Measurements from ENCODE around the gene FNDC11.

FNDC11 gene

DNA sequence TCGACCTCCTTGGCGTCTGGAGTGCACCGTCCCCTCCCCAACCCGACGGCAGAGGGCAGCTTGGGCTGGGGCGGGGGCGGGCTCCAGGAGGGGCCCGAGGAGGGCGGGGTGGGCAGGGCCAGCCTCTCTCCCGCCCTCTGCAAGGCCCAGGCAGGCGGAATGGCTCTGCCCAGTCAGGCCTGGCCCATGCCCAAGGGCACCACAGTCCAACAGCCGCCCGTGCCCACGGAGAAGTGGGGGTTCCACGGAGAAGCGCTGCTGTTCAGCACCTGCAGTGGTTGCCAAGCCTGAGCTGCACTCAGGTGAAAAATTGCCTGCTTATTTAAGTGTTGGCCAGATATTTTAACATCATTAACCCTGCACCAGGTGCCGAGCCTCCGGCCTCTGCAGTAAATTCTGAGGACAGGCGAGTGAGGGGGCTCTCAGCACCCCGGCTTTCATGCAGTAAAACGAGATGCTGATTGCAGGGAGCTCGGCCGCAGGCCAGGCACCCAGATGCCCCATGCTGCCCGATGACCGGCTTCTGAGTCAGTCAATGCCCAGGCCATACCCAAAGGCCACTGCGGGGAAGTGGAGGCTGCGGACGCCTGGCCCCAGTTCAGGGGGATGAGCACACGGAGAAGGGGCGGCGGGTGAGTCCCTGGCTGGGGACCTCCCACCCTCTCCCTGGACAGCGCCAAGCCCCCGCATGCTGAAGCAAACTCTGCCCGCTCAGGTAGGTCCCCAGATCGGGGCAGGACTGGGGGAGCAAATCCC is 6.1 kb upstream of the FNDC11 start, which contains the start of gene SRMS:
TSS of gene SRMS (minus strand) at position 25 of the 756 bp plus-strand sequence. CDS start 286 bp downstream, outside the sequence.
- H3K27me3 Mint-ChIP-seq = peaks cover 79% of the 10 kb centered on the region
- no peak within 1 kb of the TSS for H3K27ac Mint-ChIP-seq
- no peak within 1 kb of the TSS for H3K4me3 Mint-ChIP-seq
- CTCF ChIA-PET = no interaction called here
- peaks cover 13% of the 10 kb centered on the region for H3K4me1 Mint-ChIP-seq
- no peak for DNase-seq
- no peaks in the 10 kb centered on the region for H3K9me3 Mint-ChIP-seq
- H3K36me3 Mint-ChIP-seq = no peaks in the 10 kb centered on the region

DNA sequence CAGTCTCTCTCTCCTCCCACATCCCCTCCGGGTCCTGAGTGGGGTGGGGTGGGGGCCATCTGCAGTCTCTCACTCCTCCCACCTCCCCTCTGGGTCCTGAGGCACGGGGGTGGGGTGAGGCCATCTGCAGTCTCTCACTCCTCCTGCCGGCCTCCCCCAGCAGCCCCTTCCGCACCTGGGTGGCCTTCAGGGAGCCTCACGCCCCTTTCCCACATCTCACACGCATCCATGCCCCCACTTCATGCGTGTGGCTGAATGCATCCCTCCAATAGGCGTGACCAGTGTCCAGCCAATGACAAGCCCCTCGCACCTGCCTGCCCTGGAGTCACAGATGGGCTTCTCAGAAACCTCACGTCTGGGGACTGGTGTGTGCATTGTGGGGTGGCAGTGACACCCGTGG is 5.4 kb upstream of the FNDC11 start:
- CTCF ChIA-PET = no interaction called here
- Mint-ChIP-seq H3K9me3 (no peaks in the 10 kb centered on the region), H3K36me3 (no peaks in the 10 kb centered on the region), H3K4me3 (no peak overlapping the region), H3K27me3 (peaks cover 85% of the 10 kb centered on the region), H3K27ac (no peak overlapping the region), H3K4me1 (peaks cover 16% of the 10 kb centered on the region)
- DNase-seq = no peak

DNA sequence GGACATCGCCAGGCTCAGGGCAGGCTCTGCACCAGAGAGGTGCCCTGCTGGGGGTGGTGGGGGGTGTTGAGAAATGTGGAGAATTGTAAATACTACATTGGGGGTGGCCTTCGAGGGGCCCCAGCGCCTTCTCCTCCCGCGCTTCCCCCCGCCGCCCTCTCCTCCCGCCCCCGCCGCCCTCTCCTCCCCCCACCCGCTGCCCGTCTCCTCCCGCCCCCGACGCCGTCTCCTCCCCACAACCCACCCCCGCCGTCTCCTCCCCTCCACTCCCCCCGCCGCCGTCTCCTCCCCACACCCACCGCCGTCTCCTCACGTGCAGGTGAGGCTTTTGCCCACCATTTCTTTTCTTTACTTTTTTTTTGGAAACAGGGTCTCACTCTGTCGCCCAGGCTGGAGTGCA is 4.9 kb upstream of the FNDC11 start:
- CTCF ChIA-PET = no interaction called here
- Mint-ChIP-seq H3K36me3 (no peaks in the 10 kb centered on the region), H3K4me3 (no peak overlapping the region), H3K9me3 (no peaks in the 10 kb centered on the region), H3K27me3 (peaks cover 90% of the 10 kb centered on the region), H3K27ac (no peak overlapping the region), H3K4me1 (peaks cover 16% of the 10 kb centered on the region)
- DNase-seq = no peak

DNA sequence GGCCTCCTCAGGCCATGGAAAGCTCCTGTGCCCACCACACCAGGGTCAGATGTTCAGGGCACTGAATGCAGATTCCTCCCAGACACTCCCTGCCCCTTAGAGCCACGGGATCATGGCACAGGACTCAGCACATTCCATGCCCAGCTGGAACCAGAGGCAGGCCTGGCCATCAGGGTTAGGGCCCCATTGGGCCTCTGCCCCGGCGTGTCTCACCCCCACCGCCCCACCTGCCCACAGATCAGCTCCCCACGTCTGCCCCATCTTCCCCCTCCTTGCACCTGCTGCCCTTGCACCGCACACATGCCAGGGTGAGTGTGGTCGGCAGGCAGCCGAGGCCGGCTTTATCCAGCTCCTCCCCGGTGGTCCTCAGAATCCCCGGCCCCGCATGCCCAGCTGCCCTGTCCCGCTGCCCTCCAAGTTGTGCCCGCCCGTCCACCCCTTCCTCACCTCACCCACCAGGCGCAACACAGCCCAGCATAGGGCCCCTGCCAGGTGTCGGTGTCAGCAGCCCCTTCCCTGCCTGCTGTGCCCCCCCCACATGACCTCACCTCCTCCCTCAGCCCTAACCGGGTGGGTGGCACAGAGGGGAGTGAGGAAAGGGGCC is 4.2 kb upstream of the FNDC11 start:
- H3K27ac Mint-ChIP-seq = no peak overlapping the region
- CTCF ChIA-PET = interaction anchor here (1.0 kb wide), 1 partner anchor 24 kb away, joined by 3 read pairs; the partner anchor contains the start of gene HELZ2
- peaks cover 92% of the 10 kb centered on the region for H3K27me3 Mint-ChIP-seq

DNA sequence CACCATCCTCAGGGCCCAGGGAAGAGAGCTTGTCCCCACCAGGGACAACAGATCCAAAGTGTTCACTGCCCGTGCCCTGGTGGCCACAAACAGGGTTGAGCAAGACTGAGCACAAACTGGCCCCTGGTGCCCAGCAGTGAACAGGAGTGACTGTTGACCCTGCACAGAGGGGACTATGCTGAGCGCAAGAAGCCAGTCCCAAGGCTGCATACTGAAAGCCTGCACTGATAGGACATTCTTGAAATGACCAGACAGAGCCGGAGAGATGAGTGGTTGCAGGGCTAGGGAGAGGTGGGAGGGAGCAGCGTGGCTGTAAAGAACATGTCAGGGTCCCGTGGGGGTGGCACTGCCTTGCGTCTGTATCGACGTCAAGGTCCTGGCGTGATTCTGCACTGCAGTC is 2.9 kb upstream of the FNDC11 start:
- Mint-ChIP-seq H3K36me3 (no peaks in the 10 kb centered on the region), H3K27me3 (peaks cover 94% of the 10 kb centered on the region), H3K4me1 (peaks cover 21% of the 10 kb centered on the region), H3K27ac (no peak overlapping the region), H3K4me3 (no peak overlapping the region), H3K9me3 (no peaks in the 10 kb centered on the region)
- CTCF ChIA-PET = interaction anchor here (1.0 kb wide), 1 partner anchor 22 kb away, joined by 3 read pairs; the partner anchor contains the start of gene HELZ2
- DNase-seq = no peak

More for the DNA sequence above, 4.2 kb upstream of the FNDC11 start:
- peaks cover 21% of the 10 kb centered on the region for H3K4me1 Mint-ChIP-seq
- no peak overlapping the region for H3K4me3 Mint-ChIP-seq
- no peaks in the 10 kb centered on the region for H3K36me3 Mint-ChIP-seq
- no peaks in the 10 kb centered on the region for H3K9me3 Mint-ChIP-seq
- DNase-seq = no peak

DNA sequence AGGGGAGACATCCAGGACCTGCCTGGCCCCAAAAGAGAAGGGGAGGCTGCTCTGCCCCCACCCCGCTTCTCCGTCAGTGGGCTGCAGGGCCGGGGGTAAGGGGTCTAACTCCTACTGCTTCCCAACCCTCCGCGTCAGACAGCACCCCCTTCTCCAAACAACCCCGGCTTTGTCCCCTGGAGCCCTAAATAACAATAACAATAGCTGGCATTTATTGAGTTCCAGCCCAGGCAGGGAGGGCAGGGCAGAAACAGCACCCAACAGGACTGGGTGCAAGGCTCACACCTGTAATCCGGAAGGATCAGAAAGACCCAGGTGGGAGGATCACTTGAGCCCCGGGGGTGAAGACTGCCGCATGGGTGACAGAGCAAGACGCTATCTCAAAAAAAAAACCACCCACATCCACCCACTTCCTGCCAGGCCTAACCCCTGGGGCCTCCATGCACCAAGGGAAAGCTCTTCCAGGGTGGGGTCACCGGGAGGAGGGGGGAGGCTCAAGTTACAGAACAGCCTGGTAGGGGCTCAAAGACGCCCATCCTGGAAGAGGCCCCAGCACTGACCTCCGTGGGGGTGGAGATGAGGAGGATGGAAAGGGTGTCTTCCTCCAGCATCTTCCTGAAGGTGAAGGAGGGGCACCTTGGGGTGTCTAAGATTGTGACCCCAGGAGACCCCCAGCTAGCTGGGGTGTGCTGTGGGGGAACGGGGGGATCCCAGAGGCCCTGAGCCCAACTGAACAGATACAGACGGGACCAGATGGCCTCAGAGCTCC is 1.3 kb upstream of the FNDC11 start:
- peak; percentile 75 for DNase-seq
- Mint-ChIP-seq H3K9me3 (no peaks in the 10 kb centered on the region), H3K27me3 (peaks cover 92% of the 10 kb centered on the region), H3K4me3 (peak overlapping the region; percentile 59), H3K36me3 (no peaks in the 10 kb centered on the region), H3K4me1 (peaks cover 21% of the 10 kb centered on the region), H3K27ac (peak overlapping the region; percentile 86)
- CTCF ChIA-PET = no interaction called here

DNA sequence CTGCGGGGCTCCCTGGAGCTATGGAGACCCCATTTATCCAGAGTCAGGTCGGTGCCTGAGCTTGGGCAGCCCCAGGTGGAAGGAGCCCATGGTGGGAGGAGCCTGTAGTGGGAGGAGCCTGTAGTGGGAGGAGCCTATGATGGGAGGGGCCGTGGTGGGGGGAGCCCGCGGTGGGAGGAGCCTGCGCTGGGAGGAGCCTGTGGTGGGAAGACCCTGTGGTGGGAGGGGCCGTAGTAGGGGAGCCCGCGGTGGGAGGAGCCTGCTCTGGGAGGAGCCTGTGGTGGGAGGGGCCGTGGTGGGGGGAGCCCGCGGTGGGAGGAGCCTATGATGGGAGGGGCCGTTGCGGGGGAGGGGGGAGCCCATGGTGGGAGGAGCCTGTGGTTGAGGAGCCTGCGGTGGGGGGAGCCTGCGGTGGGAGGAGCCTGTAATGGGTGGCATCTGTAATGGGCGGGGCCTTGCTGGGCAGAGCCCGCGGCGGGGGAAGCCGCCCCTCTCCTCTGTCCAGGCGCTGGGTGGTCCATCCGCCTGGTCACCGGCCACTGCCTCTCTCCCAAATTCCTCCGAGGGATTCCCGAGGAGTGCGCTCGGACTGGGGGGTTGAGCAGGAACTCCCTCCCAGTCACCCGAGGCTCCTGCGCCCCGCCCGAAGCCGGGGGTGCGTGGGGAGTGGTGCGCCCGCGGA is 567 bp upstream of the FNDC11 start:
- CTCF ChIA-PET = no interaction called here
- peaks cover 21% of the 10 kb centered on the region for H3K4me1 Mint-ChIP-seq
- H3K27me3 Mint-ChIP-seq = peaks cover 86% of the 10 kb centered on the region

DNA sequence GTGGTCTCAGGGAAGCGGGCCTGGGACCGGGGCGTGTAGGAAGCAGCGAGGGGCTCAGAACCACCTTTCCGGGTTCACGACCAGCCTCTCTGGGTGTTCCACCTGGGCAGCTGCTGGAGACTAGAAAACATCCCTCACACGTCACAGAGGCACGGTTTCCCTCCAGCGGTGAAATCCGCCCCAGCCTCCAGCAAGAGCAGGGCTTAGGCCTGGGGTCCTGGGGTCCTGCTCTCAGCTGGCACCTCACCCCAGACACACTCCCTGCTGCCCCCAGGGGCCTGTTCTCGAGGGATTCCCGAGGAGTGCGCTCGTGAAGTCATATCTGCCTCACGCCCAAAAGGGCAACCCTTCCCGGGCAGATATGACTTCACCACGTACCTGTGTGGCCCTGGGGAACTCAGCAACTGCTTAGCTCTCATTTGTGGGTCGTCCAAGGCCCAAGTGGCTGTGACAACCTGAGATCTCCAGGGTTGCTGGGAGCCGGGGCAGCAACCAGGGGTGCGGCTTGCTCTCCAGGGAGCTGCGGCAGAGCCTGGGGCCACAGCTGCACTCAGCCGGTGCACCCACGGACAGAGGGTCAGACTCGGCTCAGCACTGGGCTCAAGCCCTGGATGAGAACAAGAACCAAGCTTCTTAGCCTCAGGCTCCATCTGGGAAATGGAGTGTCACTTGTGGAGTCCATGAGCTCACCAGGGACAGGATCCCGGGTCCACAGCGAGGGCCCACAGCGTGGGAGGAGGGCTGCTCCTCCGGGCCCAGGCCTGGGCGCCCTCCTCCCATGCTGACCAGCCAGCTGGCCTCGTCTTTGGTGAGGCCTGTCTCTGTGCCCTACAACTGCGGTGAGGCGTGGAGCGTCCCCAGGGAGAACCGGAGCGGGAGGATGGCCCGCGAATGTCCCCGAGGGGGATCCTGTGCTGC is 661 bp downstream of the FNDC11 start:
- Mint-ChIP-seq H3K36me3 (peaks cover 2% of the 10 kb centered on the region), H3K27ac (no peak overlapping the region), H3K4me1 (peaks cover 22% of the 10 kb centered on the region), H3K4me3 (peak overlapping the region; percentile 35), H3K27me3 (peaks cover 73% of the 10 kb centered on the region), H3K9me3 (no peaks in the 10 kb centered on the region)
- no peak for DNase-seq
- CTCF ChIA-PET = no interaction called here

More for the DNA sequence above, 567 bp upstream of the FNDC11 start:
- Mint-ChIP-seq H3K27ac (peak overlapping the region; percentile 86), H3K36me3 (no peaks in the 10 kb centered on the region), H3K4me3 (peak overlapping the region; percentile 59), H3K9me3 (no peaks in the 10 kb centered on the region)
- DNase-seq = peak; percentile 88

DNA sequence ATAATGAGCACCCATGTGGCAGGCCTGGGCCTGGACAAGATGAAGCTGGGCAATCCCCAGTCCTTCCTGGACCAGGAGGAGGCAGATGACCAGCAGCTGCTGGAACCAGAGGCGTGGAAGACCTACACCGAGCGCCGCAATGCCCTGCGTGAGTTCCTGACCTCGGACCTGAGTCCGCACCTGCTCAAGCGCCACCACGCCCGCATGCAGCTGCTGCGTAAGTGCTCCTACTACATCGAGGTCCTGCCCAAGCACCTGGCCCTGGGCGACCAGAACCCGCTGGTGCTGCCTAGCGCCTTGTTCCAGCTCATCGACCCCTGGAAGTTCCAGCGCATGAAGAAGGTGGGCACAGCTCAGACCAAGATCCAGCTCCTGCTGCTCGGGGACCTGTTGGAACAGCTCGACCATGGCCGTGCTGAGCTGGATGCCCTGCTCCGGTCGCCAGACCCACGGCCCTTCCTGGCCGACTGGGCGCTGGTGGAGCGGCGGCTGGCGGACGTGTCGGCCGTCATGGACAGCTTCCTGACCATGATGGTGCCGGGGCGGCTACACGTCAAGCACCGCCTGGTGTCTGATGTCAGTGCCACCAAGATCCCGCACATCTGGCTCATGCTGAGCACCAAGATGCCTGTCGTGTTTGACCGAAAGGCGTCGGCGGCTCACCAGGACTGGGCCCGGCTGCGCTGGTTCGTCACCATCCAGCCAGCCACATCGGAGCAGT is 1.9 kb downstream of the FNDC11 start:
- H3K9me3 Mint-ChIP-seq = peaks cover 3% of the 10 kb centered on the region
- H3K4me3 Mint-ChIP-seq = no peak overlapping the region
- H3K27me3 Mint-ChIP-seq = peaks cover 65% of the 10 kb centered on the region
- CTCF ChIA-PET = no interaction called here
- H3K36me3 Mint-ChIP-seq = peaks cover 8% of the 10 kb centered on the region
- H3K27ac Mint-ChIP-seq = no peak overlapping the region
- DNase-seq = no peak
- H3K4me1 Mint-ChIP-seq = peaks cover 22% of the 10 kb centered on the region

DNA sequence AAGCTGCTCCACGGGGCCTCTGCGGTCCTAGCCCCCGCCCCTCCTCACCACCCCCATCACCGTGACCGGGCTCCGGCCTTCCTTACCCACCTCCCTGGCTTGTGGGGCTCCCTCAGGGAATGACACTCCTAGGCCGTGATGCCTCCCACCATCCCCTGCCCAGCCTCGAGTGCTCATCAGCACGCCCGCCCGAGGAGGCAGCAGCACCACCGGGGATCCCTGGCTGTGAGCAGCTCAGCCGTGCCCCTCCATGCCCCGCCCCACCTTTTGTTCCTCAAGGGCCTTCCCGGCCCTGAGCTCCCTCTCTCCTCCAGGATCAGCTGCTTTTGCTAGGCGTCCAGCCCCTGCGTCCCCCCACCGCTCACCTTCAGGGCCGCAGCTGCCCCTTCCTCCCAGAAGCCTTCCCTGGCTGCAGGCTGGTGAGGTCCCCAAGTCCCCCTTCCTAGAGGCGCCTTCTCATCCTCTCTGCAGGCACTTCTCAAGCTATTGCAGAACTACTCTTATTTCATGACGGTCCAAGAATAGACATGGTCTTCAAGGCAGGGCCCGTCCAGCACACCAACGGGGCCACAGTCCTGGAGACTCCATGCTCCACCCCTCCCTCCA is 3.0 kb downstream of the FNDC11 start:
- no peak overlapping the region for H3K4me3 Mint-ChIP-seq
- H3K4me1 Mint-ChIP-seq = peaks cover 19% of the 10 kb centered on the region
- CTCF ChIA-PET = no interaction called here
- H3K36me3 Mint-ChIP-seq = peaks cover 8% of the 10 kb centered on the region
- DNase-seq = no peak
- peaks cover 3% of the 10 kb centered on the region for H3K9me3 Mint-ChIP-seq
- H3K27ac Mint-ChIP-seq = no peak overlapping the region
- H3K27me3 Mint-ChIP-seq = peaks cover 57% of the 10 kb centered on the region

DNA sequence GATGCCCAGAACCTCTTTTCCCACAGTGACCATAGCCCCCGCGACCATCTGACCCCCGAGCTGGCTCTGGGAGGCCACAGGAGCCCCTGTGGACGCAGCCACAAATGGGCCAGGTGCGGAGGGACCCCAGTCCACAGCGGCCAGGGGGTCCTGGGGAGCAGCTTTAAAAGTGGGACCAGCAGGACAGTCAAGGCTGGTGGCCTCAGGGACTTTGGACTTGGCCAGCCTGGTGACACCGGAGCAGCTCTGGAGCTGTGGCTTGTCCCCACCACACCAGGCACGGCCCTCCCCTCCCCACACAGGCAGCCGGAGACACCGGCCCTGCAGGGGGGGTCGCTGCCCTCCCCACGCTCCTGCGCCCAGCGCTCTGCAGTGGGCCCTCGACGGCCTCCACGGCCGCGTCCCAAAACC is 3.5 kb downstream of the FNDC11 start:
- Mint-ChIP-seq H3K27ac (no peak overlapping the region), H3K36me3 (peaks cover 8% of the 10 kb centered on the region), H3K4me1 (peaks cover 14% of the 10 kb centered on the region), H3K4me3 (no peak overlapping the region), H3K9me3 (peaks cover 3% of the 10 kb centered on the region), H3K27me3 (peaks cover 53% of the 10 kb centered on the region)
- CTCF ChIA-PET = interaction anchor here (1.4 kb wide), 1 partner anchor 16 kb away, joined by 4 read pairs; the partner anchor contains the start of gene HELZ2
- no peak for DNase-seq

DNA sequence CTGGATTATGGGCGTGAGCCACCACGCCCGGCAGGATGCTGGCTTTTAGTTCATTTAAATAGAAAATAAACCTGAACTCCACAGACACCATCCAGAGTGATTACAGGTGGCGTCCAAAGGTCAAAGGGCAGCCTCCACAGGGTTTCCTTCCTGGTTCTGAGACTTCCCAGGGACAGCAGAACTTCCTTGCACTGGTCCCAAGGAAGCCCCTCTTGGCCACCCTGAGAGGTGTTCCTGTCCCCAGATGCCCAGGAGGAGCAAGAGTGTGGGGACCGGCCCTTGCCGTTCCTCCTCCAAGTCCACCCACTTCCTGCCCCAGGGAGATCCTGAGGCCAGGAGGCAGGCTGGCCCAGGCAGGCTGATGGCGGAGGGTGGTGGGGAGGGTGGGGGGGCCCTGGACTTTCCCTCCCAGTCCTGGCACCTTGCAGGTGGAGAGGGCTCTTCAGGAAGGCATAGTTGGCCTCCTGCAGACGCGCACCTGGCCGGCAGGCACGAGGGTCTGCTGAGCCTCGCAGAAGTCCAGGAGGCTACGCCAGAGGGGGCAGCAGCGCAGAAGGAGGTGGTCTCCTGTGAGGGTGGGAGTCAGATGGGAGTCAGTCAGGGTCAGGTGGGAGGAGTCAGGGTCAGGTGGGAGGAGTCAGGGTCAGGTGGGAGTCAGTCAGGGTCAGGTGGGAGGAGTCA is 5.0 kb downstream of the FNDC11 start:
- no peak for DNase-seq
- H3K27ac Mint-ChIP-seq = no peak overlapping the region

More for the DNA sequence above, 5.0 kb downstream of the FNDC11 start:
- Mint-ChIP-seq H3K27me3 (peaks cover 39% of the 10 kb centered on the region), H3K4me1 (peaks cover 6% of the 10 kb centered on the region), H3K9me3 (peaks cover 3% of the 10 kb centered on the region), H3K36me3 (peaks cover 8% of the 10 kb centered on the region), H3K4me3 (no peak overlapping the region)
- CTCF ChIA-PET = interaction anchor here (1.4 kb wide), 1 partner anchor 14 kb away, joined by 4 read pairs; the partner anchor contains the start of gene HELZ2

All from activated naive CD4-positive, alpha-beta T cell treated with anti-CD3 and anti-CD28 coated beads, Interleukin-2, amount 10 ng/mL, durations not matched to agents 7 days and 5 days (primary cell).